ENCODE results near the gene KRTAP3-3. TPM values are rescaled to one million over a fixed set of nuclear protein-coding genes. Genes with fewer than 3 reads are reported as not detected.

KRTAP3-3 gene
- total RNA-seq, 1 donor: not detected

GRCh38 chr17:41024697-41025096, 30.7 kb upstream of the KRTAP3-3 start:
- H3K4me3 ChIP-seq (ENCODE audit: low read depth, low read length): no peak overlapping the region
- TF ChIP-seq CTCF (IDR thresholded peaks at IDR 0.05; ENCODE audit: insufficient read depth, low read depth, low read length): no peak
- peak; percentile 46 for DNase-seq (ENCODE audit: low read depth)

GRCh38 chr17:41020336-41020735, 26.4 kb upstream of the KRTAP3-3 start:
- no peak overlapping the region for H3K4me3 ChIP-seq (ENCODE audit: low read depth, low read length)
- no peak for TF ChIP-seq CTCF (IDR thresholded peaks at IDR 0.05; ENCODE audit: insufficient read depth, low read depth, low read length)
- no peak for DNase-seq (ENCODE audit: low read depth)

GRCh38 chr17:41019415-41019814, 25.5 kb upstream of the KRTAP3-3 start:
- no peak for TF ChIP-seq CTCF (IDR thresholded peaks at IDR 0.05; ENCODE audit: insufficient read depth, low read depth, low read length)
- DNase-seq (ENCODE audit: low read depth): no peak
- H3K4me3 ChIP-seq (ENCODE audit: low read depth, low read length): no peak overlapping the region

GRCh38 chr17:41018541-41018940, 24.6 kb upstream of the KRTAP3-3 start:
- DNase-seq (ENCODE audit: low read depth): no peak
- TF ChIP-seq CTCF (IDR thresholded peaks at IDR 0.05; ENCODE audit: insufficient read depth, low read depth, low read length): no peak

GRCh38 chr17:41016578-41017215, 22.7 kb upstream of the KRTAP3-3 start:
- TF ChIP-seq CTCF (IDR thresholded peaks at IDR 0.05; ENCODE audit: insufficient read depth, low read depth, low read length): no peak
- H3K4me3 ChIP-seq (ENCODE audit: low read depth, low read length): no peak overlapping the region
- no peak for DNase-seq (ENCODE audit: low read depth)

More at GRCh38 chr17:41018541-41018940, 24.6 kb upstream of the KRTAP3-3 start:
- no peak overlapping the region for H3K4me3 ChIP-seq (ENCODE audit: low read depth, low read length)

GRCh38 chr17:41015454-41015853, 21.5 kb upstream of the KRTAP3-3 start:
- DNase-seq (ENCODE audit: low read depth): no peak
- TF ChIP-seq CTCF (IDR thresholded peaks at IDR 0.05; ENCODE audit: insufficient read depth, low read depth, low read length): no peak
- no peak overlapping the region for H3K4me3 ChIP-seq (ENCODE audit: low read depth, low read length)

GRCh38 chr17:41013606-41014005, 19.6 kb upstream of the KRTAP3-3 start:
- no peak overlapping the region for H3K4me3 ChIP-seq (ENCODE audit: low read depth, low read length)
- DNase-seq (ENCODE audit: low read depth): peak; percentile 42
- TF ChIP-seq CTCF (IDR thresholded peaks at IDR 0.05; ENCODE audit: insufficient read depth, low read depth, low read length): no peak
